Cerebellar cortex (tissue), 1 donor: ENCODE measurements around the gene KCNJ6.

Source experiments
- DNase-seq: peaks from one replicate; pipeline ENCODE4 v3.0.0-alpha.2; 2015; ENCODE audit warnings: low spot score

Gene KCNJ6

DNA sequence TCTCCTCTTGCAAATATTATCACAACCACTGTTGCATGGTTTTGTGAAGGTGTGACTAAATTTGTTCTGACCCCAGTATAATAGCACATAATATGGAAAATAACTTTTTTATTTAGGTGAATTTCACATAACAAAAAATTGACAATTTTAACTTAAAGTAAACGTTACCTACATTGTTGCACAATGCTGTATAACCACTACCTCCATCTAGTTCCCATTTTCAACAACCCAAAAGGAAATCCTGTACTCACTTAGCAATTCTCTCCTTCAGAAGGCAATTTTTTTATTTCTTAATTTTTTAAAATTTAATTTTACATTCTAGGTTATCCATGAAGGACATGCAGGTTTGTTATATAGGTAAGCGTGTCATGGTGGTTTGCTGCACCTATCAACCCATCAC is 95.2 kb downstream of the KCNJ6 start:
- DNase-seq: no peak

- no peak for DNase-seq
Observed at GRCh38 chr21:37819372-37819771, 96.9 kb downstream of the KCNJ6 start.

DNA sequence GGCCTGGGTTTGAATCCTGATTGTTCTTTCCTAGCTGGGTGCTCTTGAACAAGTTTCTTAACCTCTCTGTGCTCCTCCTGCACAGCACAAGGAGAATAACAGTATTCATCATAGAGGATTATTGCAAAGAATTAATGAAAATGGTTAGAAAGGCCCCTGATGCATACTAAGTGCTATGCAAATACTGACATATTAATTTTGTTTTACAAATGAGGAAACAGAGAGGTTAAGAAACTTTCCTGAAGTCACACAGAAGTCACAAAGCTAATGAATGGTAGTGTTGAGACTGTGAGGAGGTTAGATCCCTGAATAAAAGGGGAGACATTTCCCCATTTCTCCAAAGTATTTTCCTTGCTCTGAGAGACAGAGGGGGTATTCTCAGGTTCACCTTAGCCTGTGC is 99.0 kb downstream of the KCNJ6 start:
- no peak for DNase-seq

- no peak for DNase-seq
Observed at GRCh38 chr21:37815893-37816292, 100.4 kb downstream of the KCNJ6 start.

DNA sequence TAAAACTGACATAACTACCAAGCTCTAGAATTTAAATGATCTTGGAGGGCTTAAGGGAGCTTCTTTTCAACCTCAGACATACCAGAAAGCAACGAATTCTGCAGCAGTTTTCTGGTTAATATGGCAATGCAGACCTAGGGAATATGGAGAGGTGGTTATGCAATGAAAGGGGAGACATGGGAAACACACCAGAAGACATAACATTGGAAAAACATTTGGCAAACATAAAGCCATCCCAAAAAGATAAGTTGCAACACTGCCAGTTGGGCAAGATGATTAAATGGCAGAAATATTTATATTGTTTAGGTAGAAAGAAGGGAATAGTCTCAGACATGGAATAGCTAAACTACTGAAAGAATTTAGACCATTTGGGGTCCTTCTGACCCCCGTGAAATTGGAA is 104.5 kb downstream of the KCNJ6 start:
- no peak for DNase-seq

GRCh38 chr21:37808261-37808660 is 108.0 kb downstream of the KCNJ6 start:
- no peak for DNase-seq

- no peak for DNase-seq
Observed at GRCh38 chr21:37805266-37805665, 111.0 kb downstream of the KCNJ6 start.

DNA sequence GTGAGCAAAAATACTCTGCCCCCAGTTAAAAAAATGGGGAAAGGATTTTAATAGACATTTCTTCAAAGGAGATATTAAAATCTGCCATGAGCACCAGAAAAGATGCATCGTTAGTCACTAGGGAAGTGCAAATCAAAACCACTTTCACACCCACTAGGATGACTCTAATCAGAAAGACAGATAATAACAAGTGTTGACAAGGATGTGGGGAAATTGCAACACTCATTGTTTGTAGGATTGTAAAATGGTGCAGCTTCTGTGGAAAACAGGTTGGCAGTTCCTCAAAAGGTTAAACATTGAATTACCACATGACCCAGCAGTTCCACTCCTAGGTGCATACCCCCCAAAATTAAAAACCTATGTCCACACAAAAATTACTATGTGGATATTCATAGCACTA is 112.3 kb downstream of the KCNJ6 start:
- DNase-seq: no peak

- no peak for DNase-seq
Observed at GRCh38 chr21:37803101-37803651, 113.1 kb downstream of the KCNJ6 start.

DNA sequence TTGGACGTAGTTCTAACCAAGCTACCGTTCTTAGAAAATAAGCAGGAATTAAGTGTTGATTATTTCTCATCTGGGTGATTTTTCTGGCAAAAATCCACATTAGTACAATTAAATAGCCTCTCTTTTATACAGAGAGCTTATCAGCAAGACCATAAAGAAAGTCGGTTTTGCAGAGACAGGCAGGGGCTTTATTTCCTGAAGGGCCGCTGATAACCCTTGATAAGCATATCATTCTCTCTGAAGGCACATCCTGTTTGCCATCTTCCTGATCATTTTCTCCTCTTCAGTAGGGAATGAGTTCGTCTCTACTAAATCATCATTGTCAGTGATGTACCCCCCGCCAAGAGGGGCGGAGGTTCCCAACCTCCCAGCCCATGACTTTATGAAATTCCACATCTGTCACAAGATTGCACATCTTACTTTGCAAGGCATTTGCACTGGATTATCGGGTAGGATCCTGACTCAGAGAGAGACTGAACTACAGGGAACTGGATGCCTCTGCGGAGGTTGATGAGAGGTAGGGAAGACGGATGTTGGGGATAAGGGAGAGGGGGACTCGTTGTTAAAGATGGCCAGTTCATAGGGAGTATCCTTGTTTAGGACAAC is 115.7 kb downstream of the KCNJ6 start:
- no peak for DNase-seq

GRCh38 chr21:37800057-37800455 is 116.2 kb downstream of the KCNJ6 start:
- DNase-seq: no peak

GRCh38 chr21:37799211-37800056 is 116.8 kb downstream of the KCNJ6 start:
- DNase-seq: no peak

DNA sequence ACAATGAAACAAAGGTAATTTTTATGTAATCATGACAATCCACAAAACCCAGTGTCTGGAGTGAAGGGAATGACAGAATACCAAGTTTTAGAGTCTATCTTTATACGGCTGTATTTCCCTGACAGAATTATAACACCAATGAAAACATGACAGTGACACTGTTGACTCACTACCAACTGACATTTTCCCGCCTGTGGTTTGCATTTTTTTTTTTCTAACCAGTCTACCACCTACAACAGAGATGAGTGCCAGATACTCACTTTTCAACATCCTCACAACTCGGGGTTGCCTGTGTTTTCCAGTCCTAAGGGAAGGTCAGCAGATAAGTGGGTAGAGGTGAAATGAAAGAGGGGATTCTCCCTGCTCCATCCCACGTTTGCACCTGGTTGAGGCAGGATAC is 118.9 kb downstream of the KCNJ6 start:
- no peak for DNase-seq

GRCh38 chr21:37796011-37796410 is 120.2 kb downstream of the KCNJ6 start:
- DNase-seq: no peak

GRCh38 chr21:37793660-37794059 is 122.6 kb downstream of the KCNJ6 start:
- DNase-seq: no peak

- DNase-seq: no peak
Observed at GRCh38 chr21:37792046-37792445, 124.2 kb downstream of the KCNJ6 start.

DNA sequence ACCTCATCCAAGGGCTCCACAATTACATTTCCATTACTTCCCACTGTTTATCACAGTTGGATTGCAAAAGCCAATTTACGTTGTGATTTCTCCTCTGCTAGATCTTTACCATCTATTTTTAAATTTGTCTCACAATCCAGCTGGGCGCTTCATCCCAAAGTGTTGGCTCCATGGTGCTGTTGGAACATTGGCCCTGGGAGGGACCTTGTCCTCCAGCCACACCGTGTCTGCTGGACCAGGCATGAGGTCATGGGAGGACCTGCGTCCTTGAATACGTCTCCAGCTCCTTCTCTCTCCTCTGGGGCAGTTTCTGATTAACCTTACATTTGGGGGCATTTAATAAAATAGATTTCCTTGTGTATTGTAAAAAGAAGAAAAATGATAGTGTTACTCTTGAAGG is 125.4 kb downstream of the KCNJ6 start:
- no peak for DNase-seq

- no peak for DNase-seq
Observed at GRCh38 chr21:37788503-37788902, 127.8 kb downstream of the KCNJ6 start.

DNA sequence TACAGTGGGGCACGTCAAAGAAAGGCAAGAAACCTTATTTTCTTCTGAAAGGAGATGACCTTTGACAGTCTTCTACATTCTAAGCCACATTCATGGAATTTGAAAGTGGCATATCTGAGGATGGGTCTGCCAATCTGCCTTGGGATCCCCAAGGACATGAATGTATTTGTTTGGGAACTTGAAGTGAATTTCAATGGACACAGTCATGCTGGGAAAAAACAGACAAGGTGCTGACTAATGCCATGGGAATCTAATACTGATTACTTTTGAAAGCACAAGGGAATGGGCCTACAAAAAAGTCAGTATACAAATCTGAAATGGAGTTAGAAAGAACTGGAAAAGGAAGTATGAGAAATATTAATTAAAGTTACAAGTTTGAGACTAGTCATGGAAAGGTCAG is 128.8 kb downstream of the KCNJ6 start:
- no peak for DNase-seq

DNA sequence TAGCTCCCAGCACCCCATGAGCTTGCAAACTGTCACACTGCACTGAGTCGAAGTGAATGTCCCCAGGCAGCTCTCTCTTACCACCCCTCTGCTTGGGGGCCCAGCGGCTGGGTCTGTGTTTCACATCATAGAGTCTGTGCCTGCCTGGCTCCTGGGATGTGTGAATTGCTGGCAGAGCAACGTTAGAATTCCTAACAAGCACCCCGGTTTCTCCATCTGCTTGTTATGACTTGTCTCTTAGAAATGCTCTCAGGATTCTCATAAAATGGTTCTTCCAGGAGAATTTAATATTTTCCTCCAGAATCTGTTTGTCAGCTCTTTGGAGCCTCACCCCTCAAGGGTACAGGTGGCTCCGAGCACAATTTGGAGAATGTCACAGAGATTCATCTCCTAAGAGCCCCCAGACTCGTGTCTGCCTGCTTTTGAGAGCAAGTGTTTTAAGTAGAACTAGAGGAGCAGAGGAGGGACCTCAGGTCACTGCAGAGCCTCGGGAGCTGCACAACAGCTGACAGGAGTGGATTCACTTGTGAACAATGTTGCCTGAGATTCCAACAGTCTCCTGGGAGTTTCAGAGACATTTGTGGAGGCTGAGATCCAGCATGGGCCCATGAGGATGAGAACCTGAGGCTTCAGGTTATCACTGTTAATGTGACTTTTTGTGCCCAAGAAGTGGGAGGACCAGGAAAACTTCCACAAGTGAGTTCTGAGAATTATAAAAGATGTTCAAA is 131.5 kb downstream of the KCNJ6 start:
- DNase-seq: no peak

DNA sequence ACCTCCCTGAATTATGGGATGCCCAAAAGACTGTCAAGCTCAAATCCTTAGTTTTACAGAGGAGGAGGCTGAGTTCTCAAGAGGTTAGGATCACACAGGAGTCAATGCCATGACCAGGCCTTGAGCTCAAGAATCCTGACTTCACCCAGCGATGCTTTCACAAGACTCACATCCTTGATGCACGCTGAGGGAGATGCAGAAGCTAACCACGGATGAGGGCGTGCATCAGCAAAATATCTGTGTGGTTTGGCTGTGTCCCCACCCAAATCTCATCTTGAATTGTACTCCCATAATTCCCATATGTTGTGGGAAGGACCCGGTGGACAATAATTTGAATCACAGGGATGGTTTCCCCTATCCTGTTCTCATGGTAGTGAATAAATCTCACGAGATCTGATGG is 133.2 kb downstream of the KCNJ6 start:
- DNase-seq: no peak
